SK-N-SH treated with all-trans-retinoic acid at 6 μM for 48 hours (cell line): ENCODE results near the gene MRTFA.

ENCODE experiments used
- ATAC-seq: fragments of 200-7000 bp; cut with Tn5 transposase; 3 replicates; pipeline ENCODE4 v1.9.1; 2020; ENCODE audit warnings: mild to moderate bottlenecking, moderate library complexity
- ARNTL ChIP-seq: fragments of 450-650 bp; formaldehyde crosslinking; IDR thresholded peaks from 2 replicates; pipeline ENCODE4 v1.5.0; 2020; ENCODE audit warnings: low read depth, mild to moderate bottlenecking, moderate library complexity, borderline replicate concordance
- BACH2 ChIP-seq: fragments of 250-450 bp; sonication (Bioruptor Pico); IDR thresholded peaks from 2 replicates; pipeline ENCODE4 v1.9.0; 2021; ENCODE audit warnings: mild to moderate bottlenecking, borderline replicate concordance
- CREB5 ChIP-seq: fragments of 250-450 bp; sonication (Bioruptor Pico); IDR thresholded peaks from 2 replicates; pipeline ENCODE4 v1.5.1; 2020; ENCODE audit warnings: low read depth, mild to moderate bottlenecking, moderate library complexity
- CSDC2 ChIP-seq: fragments of 250-450 bp; sonication (Bioruptor Pico); IDR thresholded peaks from 2 replicates; pipeline ENCODE4 v1.5.0; 2020; ENCODE audit warnings: mild to moderate bottlenecking, moderate library complexity
- CSRNP3 ChIP-seq: fragments of 250-450 bp; sonication (Bioruptor Pico); IDR thresholded peaks from 2 replicates; pipeline ENCODE4 v1.5.1; 2021; ENCODE audit warnings: mild to moderate bottlenecking, moderate library complexity
- ESRRG ChIP-seq: fragments of 250-450 bp; sonication (Bioruptor Pico); IDR thresholded peaks from 2 replicates; pipeline ENCODE4 v1.6.1; 2021; ENCODE audit warnings: mild to moderate bottlenecking
- GLIS3 ChIP-seq: fragments of 250-450 bp; sonication (Bioruptor Pico); IDR thresholded peaks from 2 replicates; pipeline ENCODE4 v1.5.0; 2020; ENCODE audit warnings: mild to moderate bottlenecking, moderate library complexity
- OSR1 ChIP-seq: fragments of 250-450 bp; sonication (Bioruptor Pico); IDR thresholded peaks from 2 replicates; pipeline ENCODE4 v1.8.0; 2022; ENCODE audit warnings: moderate library complexity, mild to moderate bottlenecking, inconsistent platforms
- POU6F1 ChIP-seq: fragments of 250-450 bp; sonication (Bioruptor Pico); IDR thresholded peaks from 2 replicates; pipeline ENCODE4 v1.8.0; 2021; ENCODE audit warnings: low read depth, mild to moderate bottlenecking, moderate library complexity, borderline replicate concordance
- PPARA ChIP-seq: fragments of 250-450 bp; sonication (Bioruptor Pico); IDR thresholded peaks from 2 replicates; pipeline ENCODE4 v1.5.0; 2020; ENCODE audit warnings: mild to moderate bottlenecking, borderline replicate concordance
- RARB ChIP-seq: fragments of 250-450 bp; sonication (Bioruptor Pico); IDR thresholded peaks from 2 replicates; pipeline ENCODE4 v1.8.0; 2021; ENCODE audit warnings: mild to moderate bottlenecking, moderate library complexity
- SNAI2 ChIP-seq: fragments of 250-450 bp; sonication (Bioruptor Pico); IDR thresholded peaks from 2 replicates; pipeline ENCODE4 v1.5.0; 2020; ENCODE audit warnings: mild to moderate bottlenecking, moderate library complexity
- TCF4 ChIP-seq: fragments of 250-450 bp; sonication (Bioruptor Pico); IDR thresholded peaks from 2 replicates; pipeline ENCODE4 v1.8.0; 2021; ENCODE audit warnings: mild to moderate bottlenecking, moderate library complexity, borderline replicate concordance
- TOX ChIP-seq: fragments of 250-450 bp; sonication (Bioruptor Pico); IDR thresholded peaks from 2 replicates; pipeline ENCODE4 v1.8.0; 2021; ENCODE audit warnings: mild to moderate bottlenecking, moderate library complexity, borderline replicate concordance
- TSHZ2 ChIP-seq: fragments of 250-450 bp; sonication (Bioruptor Pico); IDR thresholded peaks from 2 replicates; pipeline ENCODE4 v1.5.0; 2020; ENCODE audit warnings: mild to moderate bottlenecking, moderate library complexity
- ZFP30 ChIP-seq: fragments of 450-650 bp; formaldehyde crosslinking; IDR thresholded peaks from 2 replicates; pipeline ENCODE4 v1.5.0; 2022; ENCODE audit warnings: mild to moderate bottlenecking, moderate library complexity
- ZNF565 ChIP-seq: fragments of 450-650 bp; formaldehyde crosslinking; conservative IDR thresholded peaks from 2 replicates; pipeline ENCODE4 v1.5.0; 2020; ENCODE audit warnings: low read depth, mild to moderate bottlenecking, moderate library complexity
- ZNF70 ChIP-seq: fragments of 450-650 bp; formaldehyde crosslinking; IDR thresholded peaks from 2 replicates; pipeline ENCODE4 v1.5.0; 2020; ENCODE audit warnings: mild to moderate bottlenecking, moderate library complexity
- ZNF8 ChIP-seq: fragments of 450-650 bp; formaldehyde crosslinking; IDR thresholded peaks from 2 replicates; pipeline ENCODE4 v1.5.0; 2020; ENCODE audit warnings: mild to moderate bottlenecking, moderate library complexity

The MRTFA gene

GRCh38 chr22:40410731-40411505 lies 225.6 kb downstream of the MRTFA start (continued):
- no peak for TF ChIP-seq TSHZ2 (CRISPR knock-in tag)
- TF ChIP-seq ZFP30 (CRISPR knock-in tag), result no peak
- no peak for TF ChIP-seq ESRRG (CRISPR knock-in tag)
- TF ChIP-seq POU6F1 (CRISPR knock-in tag), result no peak
- no peak for TF ChIP-seq ZNF8 (CRISPR knock-in tag)
- no peak for TF ChIP-seq SNAI2 (CRISPR knock-in tag)

- no peak for TF ChIP-seq RARB (CRISPR knock-in tag)
- no peak for TF ChIP-seq CSDC2 (CRISPR knock-in tag)
- no peak for TF ChIP-seq TCF4 (CRISPR knock-in tag)
- TF ChIP-seq SNAI2 (CRISPR knock-in tag), result no peak
- TF ChIP-seq, all 23 proteins: peak for 0
- no peak for ATAC-seq
These were observed 226.2 kb downstream of the MRTFA start for GRCh38 chr22:40410272-40410671.

GRCh38 chr22:40409613-40410113 lies 226.9 kb downstream of the MRTFA start:
- ATAC-seq, result no peak
- TF ChIP-seq TCF4 (CRISPR knock-in tag) (no peak), ARNTL (no peak), TOX (no peak), CSRNP3 (CRISPR knock-in tag) (no peak), PPARA (CRISPR knock-in tag) (no peak), OSR1 (CRISPR knock-in tag) (no peak), RARB (CRISPR knock-in tag) (no peak), ZFP30 (CRISPR knock-in tag) (no peak)

- no peak for TF ChIP-seq ARNTL
- no peak for TF ChIP-seq ZFP30 (CRISPR knock-in tag)
- no peak for TF ChIP-seq CREB5 (CRISPR knock-in tag)
- no peak for TF ChIP-seq PPARA (CRISPR knock-in tag)
- TF ChIP-seq ZNF565 (CRISPR knock-in tag), result no peak
- TF ChIP-seq RARB (CRISPR knock-in tag), result no peak
- no peak for TF ChIP-seq BACH2 (CRISPR knock-in tag)
- no peak for TF ChIP-seq GLIS3 (CRISPR knock-in tag)
- TF ChIP-seq ZNF70, result no peak
- TF ChIP-seq TCF4 (CRISPR knock-in tag), result no peak
- TF ChIP-seq TSHZ2 (CRISPR knock-in tag), result no peak
- no peak for ATAC-seq
These were observed 227.6 kb downstream of the MRTFA start for GRCh38 chr22:40408718-40409612.
